ENCODE data around the gene SHISA8. TPM values are rescaled to one million over a fixed set of nuclear protein-coding genes. Genes with fewer than 3 reads are reported as not detected.
A peak's percentile ranks its signal among the peaks of the same experiment; 100 is the strongest.

The SHISA8 gene
- total and polyA plus RNA-seq, 4 donors, result not detected

- WGBS, 2 donors, result 81% methylated on average over 7 of the region's 7 CpGs
- peaks cover 0 to 14% of the 10 kb centered on the region in 2 donors for H3K36me3 ChIP-seq (ENCODE audit: control insufficient read depth in 1 of 2, insufficient read depth in 2 of 2, low read length in 1 of 2)
- ATAC-seq (ENCODE audit: low FRiP score), result no peak
These were observed 21.1 kb downstream of the SHISA8 start for GRCh38 chr22:41893591-41894375.

GRCh38 chr22:41892721-41893120, 22.2 kb downstream of the SHISA8 start:
- intact Hi-C loops (cut with DNase I), result no loop called here
- 88% methylated on average over 4 of the region's 4 CpGs for WGBS, 2 donors
- Histone ChIP-seq H3K4me3 (ENCODE audit: low read length in 2 of 2) (no peak overlapping the region), H3K4me1 (ENCODE audit: control insufficient read depth in 1 of 2, insufficient read depth in 2 of 2, low read length in 2 of 2) (no peaks in the 10 kb centered on the region), H3K9me3 (ENCODE audit: control insufficient read depth, low read length) (no peaks in the 10 kb centered on the region), H3K27me3 (ENCODE audit: control insufficient read depth in 1 of 2, insufficient read depth in 2 of 2, low read length in 1 of 2) (no peaks in the 10 kb centered on the region), H3K36me3 (ENCODE audit: control insufficient read depth in 1 of 2, insufficient read depth in 2 of 2, low read length in 1 of 2) (peaks cover 2 to 11% of the 10 kb centered on the region in 2 donors), H3K27ac (ENCODE audit: low read depth in 1 of 2, low read length in 2 of 2) (no peak overlapping the region)
- ATAC-seq (ENCODE audit: low FRiP score), result no peak
- no peak for DNase-seq

More at GRCh38 chr22:41893591-41894375, 21.1 kb downstream of the SHISA8 start:
- Histone ChIP-seq H3K4me1 (ENCODE audit: control insufficient read depth in 1 of 2, insufficient read depth in 2 of 2, low read length in 2 of 2) (no peaks in the 10 kb centered on the region), H3K9me3 (ENCODE audit: control insufficient read depth, low read length) (no peaks in the 10 kb centered on the region), H3K27ac (ENCODE audit: low read depth in 1 of 2, low read length in 2 of 2) (no peak overlapping the region), H3K4me3 (ENCODE audit: low read length in 2 of 2) (no peak overlapping the region), H3K27me3 (ENCODE audit: control insufficient read depth in 1 of 2, insufficient read depth in 2 of 2, low read length in 1 of 2) (no peaks in the 10 kb centered on the region)
- intact Hi-C loops (cut with DNase I), result no loop called here
- peak in 1 of 2 donors; percentile 38 for DNase-seq

GRCh38 chr22:41891407-41891806, 23.5 kb downstream of the SHISA8 start:
- Histone ChIP-seq H3K9me3 (ENCODE audit: control insufficient read depth, low read length) (no peaks in the 10 kb centered on the region), H3K27me3 (ENCODE audit: control insufficient read depth in 1 of 2, insufficient read depth in 2 of 2, low read length in 1 of 2) (no peaks in the 10 kb centered on the region), H3K36me3 (ENCODE audit: control insufficient read depth in 1 of 2, insufficient read depth in 2 of 2, low read length in 1 of 2) (peaks cover 4 to 9% of the 10 kb centered on the region in 2 donors), H3K4me1 (ENCODE audit: control insufficient read depth in 1 of 2, insufficient read depth in 2 of 2, low read length in 2 of 2) (no peaks in the 10 kb centered on the region), H3K27ac (ENCODE audit: low read depth in 1 of 2, low read length in 2 of 2) (no peak overlapping the region), H3K4me3 (ENCODE audit: low read length in 2 of 2) (no peak overlapping the region)
- intact Hi-C loops (cut with DNase I), result no loop called here
- 95 to 96% methylated on average over 9 of the region's 9 CpGs for WGBS, 2 donors
- ATAC-seq (ENCODE audit: low FRiP score), result no peak
- DNase-seq, result no peak

GRCh38 chr22:41888627-41889200, 26.2 kb downstream of the SHISA8 start:
- no peaks in the 10 kb centered on the region for H3K27me3 ChIP-seq (ENCODE audit: control insufficient read depth in 1 of 2, insufficient read depth in 2 of 2, low read length in 1 of 2)
- H3K4me3 ChIP-seq (ENCODE audit: low read length in 2 of 2), result no peak overlapping the region
- no peaks in the 10 kb centered on the region for H3K4me1 ChIP-seq (ENCODE audit: control insufficient read depth in 1 of 2, insufficient read depth in 2 of 2, low read length in 2 of 2)
- ATAC-seq (ENCODE audit: low FRiP score) (no peak), DNase-seq (no peak)
- H3K27ac ChIP-seq (ENCODE audit: low read depth in 1 of 2, low read length in 2 of 2), result no peak overlapping the region
- H3K36me3 ChIP-seq (ENCODE audit: control insufficient read depth in 1 of 2, insufficient read depth in 2 of 2, low read length in 1 of 2), result peaks cover 8 to 13% of the 10 kb centered on the region in 2 donors
- WGBS, 2 donors, result 50 to 57% methylated on average over 4 of the region's 4 CpGs
- H3K9me3 ChIP-seq (ENCODE audit: control insufficient read depth, low read length), result no peaks in the 10 kb centered on the region
- intact Hi-C loops (cut with DNase I), result no loop called here

- intact Hi-C loops (cut with DNase I), result no loop called here
- peaks cover 8 to 17% of the 10 kb centered on the region in 2 donors for H3K36me3 ChIP-seq (ENCODE audit: control insufficient read depth in 1 of 2, insufficient read depth in 2 of 2, low read length in 1 of 2)
- no peak overlapping the region for H3K27ac ChIP-seq (ENCODE audit: low read depth in 1 of 2, low read length in 2 of 2)
- DNase-seq (no peak), ATAC-seq (ENCODE audit: low FRiP score) (no peak)
- H3K4me1 ChIP-seq (ENCODE audit: control insufficient read depth in 1 of 2, insufficient read depth in 2 of 2, low read length in 2 of 2), result no peaks in the 10 kb centered on the region
- WGBS, 2 donors, result 88 to 90% methylated on average over 6 of the region's 6 CpGs
- no peak overlapping the region for H3K4me3 ChIP-seq (ENCODE audit: low read length in 2 of 2)
- H3K9me3 ChIP-seq (ENCODE audit: control insufficient read depth, low read length), result no peaks in the 10 kb centered on the region
- H3K27me3 ChIP-seq (ENCODE audit: control insufficient read depth in 1 of 2, insufficient read depth in 2 of 2, low read length in 1 of 2), result no peaks in the 10 kb centered on the region
These were observed 29.4 kb downstream of the SHISA8 start for GRCh38 chr22:41885516-41885915.

GRCh38 chr22:41885116-41885515, 29.8 kb downstream of the SHISA8 start:
- WGBS, 2 donors, result 91% methylated on average over 2 of the region's 2 CpGs
- Histone ChIP-seq H3K27ac (ENCODE audit: low read depth in 1 of 2, low read length in 2 of 2) (no peak overlapping the region), H3K27me3 (ENCODE audit: control insufficient read depth in 1 of 2, insufficient read depth in 2 of 2, low read length in 1 of 2) (no peaks in the 10 kb centered on the region), H3K36me3 (ENCODE audit: control insufficient read depth in 1 of 2, insufficient read depth in 2 of 2, low read length in 1 of 2) (peaks cover 8 to 17% of the 10 kb centered on the region in 2 donors), H3K4me1 (ENCODE audit: control insufficient read depth in 1 of 2, insufficient read depth in 2 of 2, low read length in 2 of 2) (no peaks in the 10 kb centered on the region), H3K4me3 (ENCODE audit: low read length in 2 of 2) (no peak overlapping the region), H3K9me3 (ENCODE audit: control insufficient read depth, low read length) (no peaks in the 10 kb centered on the region)
- ATAC-seq (ENCODE audit: low FRiP score), result no peak
- intact Hi-C loops (cut with DNase I), result no loop called here
- no peak for DNase-seq

GRCh38 chr22:41883400-41883799, 31.5 kb downstream of the SHISA8 start:
- no peaks in the 10 kb centered on the region for H3K9me3 ChIP-seq (ENCODE audit: control insufficient read depth, low read length)
- no peaks in the 10 kb centered on the region for H3K27me3 ChIP-seq (ENCODE audit: control insufficient read depth in 1 of 2, insufficient read depth in 2 of 2, low read length in 1 of 2)
- peaks cover 7 to 17% of the 10 kb centered on the region in 2 donors for H3K36me3 ChIP-seq (ENCODE audit: control insufficient read depth in 1 of 2, insufficient read depth in 2 of 2, low read length in 1 of 2)
- intact Hi-C loops (cut with DNase I), result no loop called here
- H3K4me3 ChIP-seq (ENCODE audit: low read length in 2 of 2), result no peak overlapping the region
- no peaks in the 10 kb centered on the region for H3K4me1 ChIP-seq (ENCODE audit: control insufficient read depth in 1 of 2, insufficient read depth in 2 of 2, low read length in 2 of 2)
- WGBS, 2 donors, result 89 to 96% methylated on average over 2 of the region's 2 CpGs
- ATAC-seq (ENCODE audit: low FRiP score) (no peak), DNase-seq (no peak)
- H3K27ac ChIP-seq (ENCODE audit: low read depth in 1 of 2, low read length in 2 of 2), result no peak overlapping the region

GRCh38 chr22:41880653-41881052, 34.2 kb downstream of the SHISA8 start:
- peaks cover 2 to 18% of the 10 kb centered on the region in 2 donors for H3K36me3 ChIP-seq (ENCODE audit: control insufficient read depth in 1 of 2, insufficient read depth in 2 of 2, low read length in 1 of 2)
- no peak overlapping the region for H3K27ac ChIP-seq (ENCODE audit: low read depth in 1 of 2, low read length in 2 of 2)
- intact Hi-C loops (cut with DNase I), result no loop called here
- 96 to 97% methylated on average over 16 of the region's 16 CpGs for WGBS, 2 donors
- no peaks in the 10 kb centered on the region for H3K4me1 ChIP-seq (ENCODE audit: control insufficient read depth in 1 of 2, insufficient read depth in 2 of 2, low read length in 2 of 2)
- DNase-seq (no peak), ATAC-seq (ENCODE audit: low FRiP score) (no peak)
- no peaks in the 10 kb centered on the region for H3K9me3 ChIP-seq (ENCODE audit: control insufficient read depth, low read length)
- no peaks in the 10 kb centered on the region for H3K27me3 ChIP-seq (ENCODE audit: control insufficient read depth in 1 of 2, insufficient read depth in 2 of 2, low read length in 1 of 2)
- no peak overlapping the region for H3K4me3 ChIP-seq (ENCODE audit: low read length in 2 of 2)

- H3K4me1 ChIP-seq (ENCODE audit: control insufficient read depth in 1 of 2, insufficient read depth in 2 of 2, low read length in 2 of 2), result no peaks in the 10 kb centered on the region
- H3K27ac ChIP-seq (ENCODE audit: low read depth in 1 of 2, low read length in 2 of 2), result no peak overlapping the region
- intact Hi-C loops (cut with DNase I), result no loop called here
- DNase-seq, result no peak
- H3K4me3 ChIP-seq (ENCODE audit: low read length in 2 of 2), result no peak overlapping the region
- H3K9me3 ChIP-seq (ENCODE audit: control insufficient read depth, low read length), result no peaks in the 10 kb centered on the region
- no peaks in the 10 kb centered on the region for H3K27me3 ChIP-seq (ENCODE audit: control insufficient read depth in 1 of 2, insufficient read depth in 2 of 2, low read length in 1 of 2)
- H3K36me3 ChIP-seq (ENCODE audit: control insufficient read depth in 1 of 2, insufficient read depth in 2 of 2, low read length in 1 of 2), result peaks cover 2 to 13% of the 10 kb centered on the region in 2 donors
- ATAC-seq (ENCODE audit: low FRiP score), result no peak
These were observed 38.2 kb downstream of the SHISA8 start for GRCh38 chr22:41876675-41877074.

All from aorta (tissue), 5 donors.